Thyroid gland (tissue), 4 donors: ENCODE data around the gene FPR1. TPM values are rescaled to one million over a fixed set of nuclear protein-coding genes. Genes with fewer than 3 reads are reported as not detected.

Source experiments
- DNase-seq, 2 donors: peaks; one replicate each; pipeline ENCODE4 v3.0.0-alpha.2; 2019
- H3K27ac ChIP-seq, 3 donors: fragments of 200-600 bp; sonication (generic); 1 replicate in 2 of 3; 2 replicates in 1 of 3; pipeline ENCODE4 v1.5.1; 2016 to 2019; ENCODE audit warnings: mild to moderate bottlenecking in 1 of 3, moderate library complexity in 1 of 3
- H3K27me3 ChIP-seq: fragments of 200-600 bp; sonication (generic); one replicate; pipeline ENCODE4 v1.5.1; 2019
- H3K36me3 ChIP-seq, 2 donors: fragments of 200-600 bp; sonication (generic); one replicate each; pipeline ENCODE4 v1.5.1; 2016 to 2019
- H3K4me1 ChIP-seq, 2 donors: fragments of 200-600 bp; sonication (generic); one replicate each; pipeline ENCODE4 v1.5.1; 2017 to 2019
- H3K4me3 ChIP-seq, 3 donors: fragments of 200-600 bp; sonication (generic); replicated peaks in 1 of 3; 1 replicate in 2 of 3; 2 replicates in 1 of 3; pipeline ENCODE4 v1.5.1; 2016; ENCODE audit warnings: mild to moderate bottlenecking in 1 of 3
- H3K9me3 ChIP-seq: fragments of 200-600 bp; sonication (generic); one replicate; pipeline ENCODE4 v1.5.1; 2017
- CTCF ChIP-seq, 6 experiments: fragments of 200-600 bp in 3 of 6; fragments of 450-650 bp in 3 of 6; sonication (generic) in 3 of 6; IDR thresholded peaks; one replicate each; pipeline ENCODE4 v1.5.1; 2016 to 2019; ENCODE audit warnings: antibody characterized with exemption in 6 of 6, mild to moderate bottlenecking in 2 of 6, inconsistent platforms in 1 of 6, moderate library complexity in 1 of 6
- POLR2A ChIP-seq, 2 donors: fragments of 450-650 bp; IDR thresholded peaks; one replicate each; pipeline ENCODE4 v1.6.1; 2017; ENCODE audit warnings: antibody characterized with exemption in 2 of 2, mild to moderate bottlenecking in 2 of 2, moderate library complexity in 1 of 2
- WGBS, 2 donors: methylation state at CpG; one replicate each; pipeline ENCODE4 v1.1.5; 2017; 5-methylcytosine and 5-hydroxymethylcytosine counted together
- intact Hi-C: fragments of 100-400 bp; cut with DNase I; formaldehyde crosslinking; loops from one replicate; pipeline ENCODE4 v1.15.1; 2023
- total RNA-seq, 4 donors: library from RNA; depleted of rRNA; stranded (reverse); fragments of >200 nt; gene quantifications; one replicate each; pipeline ENCODE4 v1.2.3, GENCODE V29; 2016

FPR1 gene
- total RNA-seq, 4 donors from 2014 or later: 1.7 to 5.8 (median 3.3) TPM

- peak; percentile 20 to 37 for DNase-seq
- intact Hi-C loops: no loop called here
- no peaks in the 10 kb centered on the region for H3K36me3 ChIP-seq
- peaks cover 4% of the 10 kb centered on the region for H3K27me3 ChIP-seq
- WGBS, 2 donors: 43 to 46% methylated on average over 9 of the region's 9 CpGs
- no peak overlapping the region for H3K27ac ChIP-seq
- no peaks in the 10 kb centered on the region for H3K4me1 ChIP-seq
- TF ChIP-seq CTCF (IDR thresholded peaks at IDR 0.05) (peak in 3 of 6 experiments; percentile 34 to 47 (median 39)), POLR2A (IDR thresholded peaks at IDR 0.05) (no peak)
- H3K4me3 ChIP-seq: no peak overlapping the region
- no peaks in the 10 kb centered on the region for H3K9me3 ChIP-seq
Measured at GRCh38 chr19:51712461-51713081, 39.1 kb downstream of the FPR1 start.

GRCh38 chr19:51711702-51712101 is 40.0 kb downstream of the FPR1 start:
- Histone ChIP-seq H3K9me3 (no peaks in the 10 kb centered on the region), H3K36me3 (no peaks in the 10 kb centered on the region), H3K27ac (no peak overlapping the region), H3K27me3 (no peaks in the 10 kb centered on the region), H3K4me3 (no peak overlapping the region), H3K4me1 (no peaks in the 10 kb centered on the region)
- TF ChIP-seq CTCF (IDR thresholded peaks at IDR 0.05) (no peak), POLR2A (IDR thresholded peaks at IDR 0.05) (no peak)
- DNase-seq: no peak
- 68 to 96% methylated on average over 1 of the region's 1 CpG for WGBS, 2 donors
- intact Hi-C loops: no loop called here

GRCh38 chr19:51710163-51710562 is 41.5 kb downstream of the FPR1 start:
- DNase-seq: no peak
- no peaks in the 10 kb centered on the region for H3K9me3 ChIP-seq
- intact Hi-C loops: no loop called here
- TF ChIP-seq CTCF (IDR thresholded peaks at IDR 0.05) (no peak), POLR2A (IDR thresholded peaks at IDR 0.05) (no peak)
- H3K36me3 ChIP-seq: no peaks in the 10 kb centered on the region
- H3K27ac ChIP-seq: no peak overlapping the region
- WGBS, 2 donors: 57 to 78% methylated on average over 2 of the region's 2 CpGs
- no peaks in the 10 kb centered on the region for H3K27me3 ChIP-seq
- no peak overlapping the region for H3K4me3 ChIP-seq
- H3K4me1 ChIP-seq: peaks cover 0 to 3% of the 10 kb centered on the region in 2 donors

- Histone ChIP-seq H3K36me3 (no peaks in the 10 kb centered on the region), H3K27me3 (no peaks in the 10 kb centered on the region), H3K27ac (no peak overlapping the region), H3K4me1 (peaks cover 0 to 8% of the 10 kb centered on the region in 2 donors), H3K9me3 (no peaks in the 10 kb centered on the region), H3K4me3 (no peak overlapping the region)
- no peak for DNase-seq
- intact Hi-C loops: no loop called here
- WGBS, 2 donors: 76 to 78% methylated on average over 6 of the region's 6 CpGs
- TF ChIP-seq CTCF (IDR thresholded peaks at IDR 0.05) (no peak), POLR2A (IDR thresholded peaks at IDR 0.05) (no peak)
Measured at GRCh38 chr19:51709575-51709974, 42.1 kb downstream of the FPR1 start.

GRCh38 chr19:51708811-51709210 is 42.9 kb downstream of the FPR1 start:
- Histone ChIP-seq H3K36me3 (no peaks in the 10 kb centered on the region), H3K27me3 (no peaks in the 10 kb centered on the region), H3K4me3 (no peak overlapping the region), H3K4me1 (peaks cover 0 to 12% of the 10 kb centered on the region in 2 donors), H3K9me3 (no peaks in the 10 kb centered on the region), H3K27ac (no peak overlapping the region)
- no peak for TF ChIP-seq CTCF (IDR thresholded peaks at IDR 0.05)
- TF ChIP-seq POLR2A (IDR thresholded peaks at IDR 0.05): no peak
- intact Hi-C loops: no loop called here
- 76 to 90% methylated on average over 4 of the region's 4 CpGs for WGBS, 2 donors
- no peak for DNase-seq
